ENCODE data around the gene CCDC90B.

GRCh38 chr11:83319346-83319745 is 33.2 kb upstream of the CCDC90B start:
- TF ChIP-seq EZH2 (IDR thresholded peaks at IDR 0.05) (no peak), POLR2AphosphoS5 (IDR thresholded peaks at IDR 0.05; ENCODE audit: borderline replicate concordance, low read depth, low read length) (no peak), FOXP2 (optimal IDR thresholded peaks at IDR 0.05; ENCODE audit: control extremely low read depth, extremely low read length, insufficient read depth) (no peak)
